ENCODE measurements around the gene LDHA. TPM values are rescaled to one million over a fixed set of nuclear protein-coding genes. Genes with fewer than 3 reads are reported as not detected.

LDHA gene
- 1,000 to 10,000 TPM; 1,251 to 1,270 TPM for total RNA-seq

DNA sequence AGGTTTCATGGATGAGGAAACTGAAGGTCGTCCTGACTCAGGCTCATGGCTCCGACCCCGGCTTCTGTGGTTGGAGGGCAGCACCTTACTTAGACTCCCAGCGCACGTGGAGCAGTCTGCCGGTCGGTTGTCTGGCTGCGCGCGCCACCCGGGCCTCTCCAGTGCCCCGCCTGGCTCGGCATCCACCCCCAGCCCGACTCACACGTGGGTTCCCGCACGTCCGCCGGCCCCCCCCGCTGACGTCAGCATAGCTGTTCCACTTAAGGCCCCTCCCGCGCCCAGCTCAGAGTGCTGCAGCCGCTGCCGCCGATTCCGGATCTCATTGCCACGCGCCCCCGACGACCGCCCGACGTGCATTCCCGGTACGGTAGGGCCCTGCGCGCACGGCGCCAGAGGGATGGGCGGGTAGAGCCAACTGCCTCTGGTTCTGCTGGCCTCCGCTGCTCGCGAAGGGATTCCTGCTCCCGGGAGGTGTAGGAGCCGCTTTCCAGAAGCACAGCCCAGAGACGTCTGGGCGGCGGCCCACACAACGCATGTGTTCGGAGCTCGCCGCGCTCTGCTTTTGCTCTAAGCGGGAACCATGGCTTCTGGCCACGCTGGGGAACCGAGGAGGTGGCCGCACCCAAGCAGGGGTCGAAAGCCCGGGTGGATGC, at the start of gene LDHA:
Gene LDHA (plus strand): TSS at position 289 of the 653 bp plus-strand sequence. CDS start 2,280 bp downstream, outside the sequence.
- Mint-ChIP-seq H3K9me3 (ENCODE audit: insufficient read depth) (no peaks in the 10 kb centered on the region), H3K4me1 (ENCODE audit: low read depth) (peaks cover 45% of the 10 kb centered on the region), H3K4me3 (peak within 1 kb of the TSS; percentile 99), H3K36me3 (ENCODE audit: low read depth) (peaks cover 47% of the 10 kb centered on the region), H3K27ac (peak within 1 kb of the TSS; percentile 98), H3K27me3 (ENCODE audit: low read depth) (no peaks in the 10 kb centered on the region)
- ChIA-PET POLR2A (interaction anchor here (0.6 to 5.3 kb wide), 22 partner anchors 8 to 304 kb away, joined by 3 to 152 read pairs (median 4); partner anchors contain the start of genes GTF2H1, HPS5, SPTY2D1 and TMEM86A), CTCF (interaction anchor here (0.8 to 4.2 kb wide), 8 partner anchors 11 to 328 kb away, joined by 3 to 35 read pairs (median 4); partner anchors contain the start of genes GTF2H1, HPS5 and LDHC)
- DNase-seq (peak; percentile 99), ATAC-seq (peak; percentile 82)

DNA sequence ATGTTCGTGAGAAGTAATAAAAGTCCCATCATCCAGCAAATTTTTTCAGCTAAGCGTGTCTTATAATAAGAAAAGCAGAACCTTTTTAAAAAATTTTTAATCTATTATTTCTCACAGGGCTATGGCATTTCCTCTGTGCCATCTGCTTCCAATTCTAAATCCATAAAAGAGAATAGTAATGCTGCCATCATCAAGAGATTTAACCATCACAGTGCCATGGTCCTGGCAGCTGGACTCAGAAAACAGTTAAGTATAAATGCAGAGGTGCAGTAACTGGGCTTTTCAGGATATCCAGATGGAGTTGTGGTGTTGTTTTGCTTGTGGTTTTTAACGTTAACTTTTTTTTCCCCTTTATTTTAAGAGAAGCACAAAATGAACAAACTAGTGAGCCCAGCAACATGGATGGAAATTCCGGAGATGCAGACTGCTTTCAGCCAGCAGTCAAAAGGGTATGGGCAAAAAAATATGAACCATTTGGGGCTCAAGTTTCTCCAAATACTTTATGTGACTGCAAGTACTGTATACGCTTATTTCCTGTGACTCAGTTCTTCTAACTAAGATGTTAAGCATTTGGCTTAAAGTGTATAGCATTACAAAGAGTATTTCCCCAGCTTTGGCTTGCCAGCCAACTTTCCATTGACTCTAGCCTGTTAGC, 46.8 kb upstream of the LDHA start:
- Mint-ChIP-seq H3K4me3 (no peak overlapping the region), H3K27ac (no peak overlapping the region), H3K9me3 (ENCODE audit: insufficient read depth) (no peaks in the 10 kb centered on the region), H3K36me3 (ENCODE audit: low read depth) (peaks cover 38% of the 10 kb centered on the region), H3K4me1 (ENCODE audit: low read depth) (no peaks in the 10 kb centered on the region), H3K27me3 (ENCODE audit: low read depth) (no peaks in the 10 kb centered on the region)
- CTCF ChIA-PET, result interaction anchor here (1.4 to 1.9 kb wide), 2 partner anchors 16 to 104 kb away, joined by 4 to 8 read pairs; no protein-coding TSS in a partner anchor
- ATAC-seq (no peak), DNase-seq (no peak)
- POLR2A ChIA-PET, result interaction anchor here (0.6 kb wide), 1 partner anchor 36 kb away, joined by 3 read pairs; no protein-coding TSS in a partner anchor

DNA sequence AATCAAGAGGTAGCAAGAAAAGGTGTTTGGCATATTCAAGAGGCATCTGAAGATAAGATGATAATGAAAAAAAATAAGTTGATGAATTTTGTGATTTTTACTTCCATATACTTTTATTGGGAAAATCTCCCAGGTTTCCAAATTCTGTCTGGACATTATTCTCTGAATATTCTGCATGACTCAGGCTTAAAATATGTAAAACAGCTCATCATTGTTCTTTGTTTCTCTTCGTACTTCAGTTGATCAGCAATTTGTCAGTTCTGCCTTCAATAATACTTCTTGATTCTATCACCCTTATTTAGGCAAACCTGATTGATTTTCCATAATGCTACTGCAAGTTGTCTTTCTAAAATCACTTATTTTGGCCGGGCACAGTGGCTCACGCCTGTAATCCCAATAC, 41.8 kb upstream of the LDHA start:
- Mint-ChIP-seq H3K27ac (no peak overlapping the region), H3K4me1 (ENCODE audit: low read depth) (no peaks in the 10 kb centered on the region), H3K4me3 (no peak overlapping the region), H3K9me3 (ENCODE audit: insufficient read depth) (no peaks in the 10 kb centered on the region), H3K36me3 (ENCODE audit: low read depth) (peaks cover 48% of the 10 kb centered on the region), H3K27me3 (ENCODE audit: low read depth) (no peaks in the 10 kb centered on the region)
- no peak for ATAC-seq
- ChIA-PET CTCF (no interaction called here), POLR2A (no interaction called here)
- DNase-seq, result no peak

DNA sequence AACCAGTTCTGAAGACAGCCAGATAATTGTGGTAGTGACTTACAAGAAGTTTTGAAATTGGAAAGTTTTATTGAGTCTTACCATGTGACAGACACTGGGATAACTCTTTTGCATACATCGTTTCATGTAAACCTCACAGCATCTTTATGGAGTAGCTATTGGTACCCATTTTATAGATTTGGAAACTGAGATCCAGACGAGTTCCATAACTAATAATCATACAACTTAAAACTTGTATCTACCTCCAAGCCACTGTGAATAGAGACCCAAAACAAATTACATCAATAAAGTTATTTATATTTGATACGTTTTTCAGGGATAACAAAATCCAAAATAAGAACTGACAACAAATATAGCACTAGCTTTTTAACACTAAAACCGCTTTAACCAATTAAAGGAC, 35.7 kb upstream of the LDHA start:
- H3K4me1 Mint-ChIP-seq (ENCODE audit: low read depth), result no peaks in the 10 kb centered on the region
- POLR2A ChIA-PET, result interaction anchor here (0.5 kb wide), 1 partner anchor 13 kb away, joined by 3 read pairs; no protein-coding TSS in a partner anchor
- H3K36me3 Mint-ChIP-seq (ENCODE audit: low read depth), result peaks cover 46% of the 10 kb centered on the region
- CTCF ChIA-PET, result interaction anchor here (0.9 to 2.8 kb wide), 2 partner anchors 10 to 115 kb away, joined by 3 to 11 read pairs; no protein-coding TSS in a partner anchor
- H3K27me3 Mint-ChIP-seq (ENCODE audit: low read depth), result no peaks in the 10 kb centered on the region
- DNase-seq (no peak), ATAC-seq (no peak)
- no peak overlapping the region for H3K27ac Mint-ChIP-seq
- H3K4me3 Mint-ChIP-seq, result no peak overlapping the region
- H3K9me3 Mint-ChIP-seq (ENCODE audit: insufficient read depth), result no peaks in the 10 kb centered on the region

DNA sequence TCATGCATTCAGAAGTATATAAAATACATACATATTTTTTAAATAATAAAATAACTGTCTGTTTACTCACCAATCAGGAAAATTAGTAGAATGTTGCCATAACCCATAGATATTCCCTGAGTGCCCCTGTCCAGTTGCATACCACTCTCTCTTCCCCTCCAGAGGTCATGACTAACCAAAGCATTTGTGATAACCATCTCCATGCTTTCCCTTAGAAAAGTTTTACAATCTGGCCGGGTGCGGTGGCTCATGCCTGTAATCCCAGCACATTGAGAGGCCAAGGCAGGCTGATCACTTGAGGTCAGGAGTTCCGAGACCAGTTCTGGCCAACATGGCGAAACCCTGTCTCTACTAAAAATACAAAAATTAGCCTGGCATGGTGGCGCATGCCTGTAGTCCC, 33.2 kb upstream of the LDHA start:
- no peaks in the 10 kb centered on the region for H3K27me3 Mint-ChIP-seq (ENCODE audit: low read depth)
- peaks cover 53% of the 10 kb centered on the region for H3K36me3 Mint-ChIP-seq (ENCODE audit: low read depth)
- peaks cover 2% of the 10 kb centered on the region for H3K4me1 Mint-ChIP-seq (ENCODE audit: low read depth)
- H3K27ac Mint-ChIP-seq, result no peak overlapping the region
- no peak for ATAC-seq
- CTCF ChIA-PET, result no interaction called here
- DNase-seq, result no peak
- POLR2A ChIA-PET, result no interaction called here
- no peaks in the 10 kb centered on the region for H3K9me3 Mint-ChIP-seq (ENCODE audit: insufficient read depth)
- H3K4me3 Mint-ChIP-seq, result no peak overlapping the region

DNA sequence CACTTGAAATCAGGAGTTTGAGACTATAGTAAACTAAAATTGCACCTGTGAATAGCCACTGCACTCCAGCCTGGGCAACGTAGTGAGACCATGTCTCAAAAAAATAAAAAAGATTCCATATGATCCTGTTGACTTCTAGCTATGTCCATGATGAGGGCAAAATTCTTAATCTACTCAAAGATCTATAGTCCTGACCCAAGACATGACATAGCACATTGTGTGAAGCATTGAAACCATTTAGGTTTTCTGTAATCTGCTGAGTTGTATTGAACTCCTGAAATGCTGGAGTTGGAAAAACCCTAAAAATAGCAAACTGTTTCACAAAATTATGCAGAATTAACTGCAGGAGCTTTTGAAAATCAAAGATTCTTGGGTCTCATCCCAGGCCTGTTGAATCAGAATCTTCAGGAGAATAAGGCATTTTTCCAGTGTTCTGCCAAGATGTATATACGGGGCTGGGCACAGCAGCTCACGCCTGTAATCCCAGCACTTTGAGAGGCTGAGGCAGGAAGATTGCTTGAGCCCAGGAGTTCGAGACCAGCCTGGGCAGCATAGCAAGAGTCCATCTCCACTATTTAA, 29.8 kb upstream of the LDHA start:
- ChIA-PET CTCF (no interaction called here), POLR2A (no interaction called here)
- DNase-seq, result no peak
- peaks cover 4% of the 10 kb centered on the region for H3K4me1 Mint-ChIP-seq (ENCODE audit: low read depth)
- no peaks in the 10 kb centered on the region for H3K9me3 Mint-ChIP-seq (ENCODE audit: insufficient read depth)
- no peak overlapping the region for H3K4me3 Mint-ChIP-seq
- H3K27ac Mint-ChIP-seq, result no peak overlapping the region
- H3K27me3 Mint-ChIP-seq (ENCODE audit: low read depth), result no peaks in the 10 kb centered on the region
- no peak for ATAC-seq
- H3K36me3 Mint-ChIP-seq (ENCODE audit: low read depth), result peaks cover 39% of the 10 kb centered on the region

DNA sequence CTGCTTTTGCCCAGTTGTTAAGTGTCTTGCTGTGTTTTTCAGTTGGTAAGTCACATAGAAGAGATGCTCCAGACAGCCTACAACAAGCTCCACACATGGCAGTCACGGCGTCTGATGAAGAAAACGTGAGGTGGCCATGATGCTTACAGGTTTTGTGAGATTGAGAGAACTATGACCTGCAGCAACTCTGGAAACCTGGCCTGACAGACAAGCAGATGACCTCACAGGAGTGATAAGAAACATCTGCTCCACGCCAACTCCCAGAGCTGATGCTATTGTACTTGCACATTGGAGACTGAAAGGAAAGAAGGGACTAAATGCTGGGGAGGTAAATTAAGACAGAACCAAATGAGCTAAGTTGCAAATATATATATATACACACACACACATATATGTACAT, 28.6 kb upstream of the LDHA start:
- CTCF ChIA-PET, result no interaction called here
- Mint-ChIP-seq H3K4me1 (ENCODE audit: low read depth) (peaks cover 4% of the 10 kb centered on the region), H3K9me3 (ENCODE audit: insufficient read depth) (no peaks in the 10 kb centered on the region), H3K27ac (no peak overlapping the region), H3K36me3 (ENCODE audit: low read depth) (peaks cover 39% of the 10 kb centered on the region), H3K27me3 (ENCODE audit: low read depth) (no peaks in the 10 kb centered on the region), H3K4me3 (no peak overlapping the region)
- DNase-seq, result no peak
- POLR2A ChIA-PET, result interaction anchor here (0.7 kb wide), 1 partner anchor 44 kb away, joined by 3 read pairs; the partner anchor contains the start of gene HPS5
- ATAC-seq, result no peak

DNA sequence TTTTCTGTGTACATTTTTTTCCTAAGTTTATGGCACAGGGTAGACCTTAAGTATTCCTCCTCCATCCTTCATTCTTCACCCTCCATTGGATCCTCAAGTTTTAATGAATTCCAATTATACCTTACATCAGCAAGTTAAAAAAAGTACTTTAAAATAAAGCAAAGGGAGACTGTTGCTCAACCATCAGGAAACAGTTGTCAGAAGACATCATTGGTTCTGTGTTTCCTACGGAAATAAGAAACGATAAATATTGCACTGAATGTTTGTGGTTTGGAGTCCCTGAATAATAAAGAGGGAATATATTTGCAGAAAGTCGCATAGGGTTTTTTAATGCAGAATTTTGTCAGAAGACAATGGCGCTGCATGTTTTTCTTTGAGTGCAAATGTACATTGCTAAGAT, 28.1 kb upstream of the LDHA start:
- Mint-ChIP-seq H3K4me3 (no peak overlapping the region), H3K9me3 (ENCODE audit: insufficient read depth) (no peaks in the 10 kb centered on the region), H3K36me3 (ENCODE audit: low read depth) (peaks cover 36% of the 10 kb centered on the region), H3K27me3 (ENCODE audit: low read depth) (no peaks in the 10 kb centered on the region), H3K4me1 (ENCODE audit: low read depth) (peaks cover 4% of the 10 kb centered on the region), H3K27ac (peak overlapping the region; percentile 35)
- DNase-seq (no peak), ATAC-seq (no peak)
- ChIA-PET CTCF (no interaction called here), POLR2A (interaction anchor here (0.6 kb wide), 1 partner anchor 150 kb away, joined by 3 read pairs; no protein-coding TSS in a partner anchor)

DNA sequence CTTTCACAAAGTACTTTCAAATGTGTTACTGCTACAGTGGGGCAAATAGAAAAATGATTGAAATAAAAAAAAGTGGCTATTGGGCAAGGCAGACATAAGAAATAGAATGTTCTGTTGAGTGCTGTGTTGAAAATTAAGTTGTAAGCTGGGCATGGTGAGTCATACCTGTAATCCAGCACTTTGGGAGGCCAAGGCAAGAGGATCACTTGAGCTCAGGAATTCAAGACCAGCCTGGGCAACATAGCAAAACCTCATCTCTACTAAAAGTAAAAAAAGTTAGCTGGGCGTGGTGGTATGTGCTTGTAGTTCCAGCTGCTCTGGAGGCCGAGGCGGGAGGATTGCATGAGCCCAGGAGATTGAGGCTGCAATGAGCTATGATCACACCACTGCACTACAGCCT, 26.9 kb upstream of the LDHA start:
- ATAC-seq, result no peak
- Mint-ChIP-seq H3K27ac (no peak overlapping the region), H3K4me1 (ENCODE audit: low read depth) (peaks cover 4% of the 10 kb centered on the region), H3K9me3 (ENCODE audit: insufficient read depth) (no peaks in the 10 kb centered on the region), H3K27me3 (ENCODE audit: low read depth) (no peaks in the 10 kb centered on the region), H3K36me3 (ENCODE audit: low read depth) (peaks cover 34% of the 10 kb centered on the region), H3K4me3 (no peak overlapping the region)
- no peak for DNase-seq
- CTCF ChIA-PET, result interaction anchor here (0.5 to 1.7 kb wide), 2 partner anchors 26 to 68 kb away, joined by 3 to 4 read pairs; no protein-coding TSS in a partner anchor
- POLR2A ChIA-PET, result no interaction called here

DNA sequence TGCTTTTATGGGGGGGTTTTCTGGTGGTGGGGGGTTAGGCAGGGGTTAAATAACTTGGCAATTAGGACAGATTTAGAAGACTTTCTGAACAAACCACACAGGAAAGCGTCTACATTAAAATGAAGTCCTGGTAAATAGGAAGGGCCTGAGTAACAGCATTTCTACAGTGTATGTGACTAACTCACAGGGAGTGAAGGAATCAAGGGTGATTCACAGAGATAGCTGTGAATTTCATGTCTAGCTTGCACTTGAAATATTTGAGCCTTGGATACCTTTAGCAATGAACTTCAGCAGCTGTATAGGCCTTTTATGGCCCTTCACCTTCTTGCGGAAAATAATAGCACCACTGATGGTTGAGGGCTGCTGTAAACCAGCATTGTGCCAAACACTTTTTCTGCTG, 26.1 kb upstream of the LDHA start:
- ChIA-PET CTCF (interaction anchor here (1.7 kb wide), 1 partner anchor 27 kb away, joined by 4 read pairs; no protein-coding TSS in a partner anchor), POLR2A (interaction anchor here (1.4 kb wide), 1 partner anchor 16 kb away, joined by 3 read pairs; no protein-coding TSS in a partner anchor)
- Mint-ChIP-seq H3K27me3 (ENCODE audit: low read depth) (no peaks in the 10 kb centered on the region), H3K9me3 (ENCODE audit: insufficient read depth) (no peaks in the 10 kb centered on the region), H3K4me3 (no peak overlapping the region), H3K27ac (no peak overlapping the region), H3K36me3 (ENCODE audit: low read depth) (peaks cover 33% of the 10 kb centered on the region), H3K4me1 (ENCODE audit: low read depth) (peaks cover 4% of the 10 kb centered on the region)
- DNase-seq (no peak), ATAC-seq (no peak)

DNA sequence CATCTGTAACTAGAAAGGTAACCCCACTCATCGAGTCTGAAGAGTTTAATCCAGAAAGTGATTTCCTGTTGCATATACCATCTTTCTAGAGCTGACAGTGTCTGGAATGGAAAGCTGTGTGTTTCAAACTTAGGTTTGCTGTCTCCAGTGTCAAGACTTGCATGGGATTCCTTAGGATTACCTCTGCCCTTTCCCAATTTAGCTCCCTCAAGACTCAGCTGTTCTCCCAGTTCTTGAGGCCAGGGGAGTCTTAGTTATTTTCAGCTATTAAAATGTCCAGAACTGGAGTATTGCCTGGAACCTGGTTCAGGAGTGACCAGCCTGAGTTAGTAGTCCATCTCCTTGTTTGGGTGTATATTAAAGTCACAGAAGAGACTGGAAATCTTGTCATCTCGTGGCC, 25.0 kb upstream of the LDHA start:
- DNase-seq (no peak), ATAC-seq (no peak)
- H3K4me1 Mint-ChIP-seq (ENCODE audit: low read depth), result peaks cover 4% of the 10 kb centered on the region
- H3K36me3 Mint-ChIP-seq (ENCODE audit: low read depth), result peaks cover 23% of the 10 kb centered on the region
- POLR2A ChIA-PET, result interaction anchor here (0.6 to 1.4 kb wide), 2 partner anchors 15 to 54 kb away, joined by 3 to 4 read pairs; no protein-coding TSS in a partner anchor
- no peak overlapping the region for H3K4me3 Mint-ChIP-seq
- no peaks in the 10 kb centered on the region for H3K9me3 Mint-ChIP-seq (ENCODE audit: insufficient read depth)
- CTCF ChIA-PET, result no interaction called here
- H3K27ac Mint-ChIP-seq, result no peak overlapping the region
- H3K27me3 Mint-ChIP-seq (ENCODE audit: low read depth), result no peaks in the 10 kb centered on the region

All from activated CD8-positive, alpha-beta T cell treated with anti-CD3 and anti-CD28 coated beads, Interleukin-2, amount 10 ng/mL, durations not matched to agents 7 days and 5 days (primary cell).